ENCODE data around the gene SLC34A1.
"Not testable (repeated sequence)": the region's sequence is repeated elsewhere in the genome, so short reads cannot be mapped to it uniquely, and the experiment has no call there.

SLC34A1 gene

DNA sequence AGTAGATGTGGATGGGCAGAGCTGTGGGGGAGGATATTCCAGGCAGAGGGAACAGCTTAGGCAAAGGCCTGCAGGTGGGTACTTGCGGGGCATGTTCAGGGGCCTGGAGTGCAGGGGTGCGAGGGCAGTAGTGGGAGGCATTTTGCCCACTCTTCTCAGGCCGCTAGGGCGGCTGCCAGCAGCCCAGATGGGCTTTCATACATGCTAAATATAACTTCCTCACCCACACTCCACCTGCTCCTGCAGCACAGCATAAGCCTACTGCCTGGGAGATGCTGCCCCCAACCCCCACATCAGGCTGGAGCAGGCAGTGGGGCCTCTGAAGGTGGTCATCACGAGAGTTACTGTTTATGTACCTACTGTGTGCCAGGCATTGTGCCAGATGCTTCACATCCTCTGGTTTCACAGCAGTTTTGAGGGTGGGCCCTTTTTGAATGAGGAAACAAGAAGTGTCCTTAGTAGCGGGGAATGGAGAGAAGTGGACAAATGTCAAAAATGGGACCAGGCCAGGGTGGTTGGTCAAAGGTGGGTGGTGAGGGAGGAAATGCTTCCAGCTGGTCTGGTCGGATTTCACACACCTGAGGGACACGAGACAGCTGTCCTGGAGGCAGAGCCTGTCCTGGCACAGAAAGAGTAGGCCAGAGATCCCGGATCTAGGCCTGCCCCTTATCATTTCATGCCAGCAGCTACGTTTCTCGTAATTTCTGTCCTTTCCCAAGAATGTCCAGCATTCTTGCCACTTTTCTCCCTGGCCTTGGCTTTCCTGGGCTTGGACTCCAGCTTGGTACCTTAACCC is 14.4 kb upstream of the SLC34A1 start:
- no peak for DNase-seq

GRCh38 chr5:177370488-177371119 is 13.6 kb upstream of the SLC34A1 start:
- DNase-seq, result no peak

DNA sequence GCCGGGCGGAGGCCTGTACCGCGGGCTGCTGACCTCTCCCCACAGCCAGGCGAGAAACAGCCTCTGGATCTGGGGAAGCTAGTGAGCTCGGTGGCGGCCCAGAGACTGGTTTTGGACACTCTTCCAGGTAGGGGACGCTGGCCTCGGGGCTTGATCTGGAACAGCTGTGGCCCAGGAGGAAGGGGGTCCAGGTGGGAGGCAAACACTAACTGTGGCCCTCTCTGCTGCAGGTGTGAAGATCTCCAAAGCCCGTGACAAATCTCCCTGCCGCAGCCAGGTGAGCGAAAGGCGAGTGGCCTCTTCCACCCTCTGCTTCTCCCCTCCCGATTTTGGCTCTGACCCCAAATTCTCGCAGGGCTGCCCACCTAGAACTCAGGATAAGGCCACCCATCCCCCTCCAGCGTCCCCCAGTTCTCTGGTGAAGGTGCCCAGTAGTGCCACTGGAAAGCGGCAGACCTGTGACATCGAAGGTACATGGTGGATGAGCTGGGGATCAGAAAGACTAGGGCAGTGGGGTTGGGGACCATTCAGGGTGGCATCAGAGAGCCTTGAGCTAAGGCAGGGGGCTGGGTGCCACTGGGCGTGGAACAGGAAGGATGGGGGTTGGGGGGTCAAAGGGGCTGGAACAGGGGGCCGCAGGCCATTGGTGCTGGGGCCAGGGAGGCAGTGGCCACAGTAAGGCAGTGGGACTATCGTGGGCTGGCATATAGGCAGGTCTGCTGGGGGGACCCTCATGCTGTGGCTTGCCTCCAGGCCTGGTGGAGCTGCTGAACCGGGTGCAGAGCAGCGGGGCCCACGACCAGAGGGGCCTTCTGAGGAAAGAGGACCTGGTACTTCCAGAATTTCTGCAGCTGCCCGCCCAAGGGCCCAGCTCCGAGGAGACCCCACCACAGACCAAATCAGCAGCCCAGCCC is 12.9 kb upstream of the SLC34A1 start:
- no peak for DNase-seq

- DNase-seq, result no peak
These were observed 12.0 kb upstream of the SLC34A1 start for GRCh38 chr5:177372034-177372896.

DNA sequence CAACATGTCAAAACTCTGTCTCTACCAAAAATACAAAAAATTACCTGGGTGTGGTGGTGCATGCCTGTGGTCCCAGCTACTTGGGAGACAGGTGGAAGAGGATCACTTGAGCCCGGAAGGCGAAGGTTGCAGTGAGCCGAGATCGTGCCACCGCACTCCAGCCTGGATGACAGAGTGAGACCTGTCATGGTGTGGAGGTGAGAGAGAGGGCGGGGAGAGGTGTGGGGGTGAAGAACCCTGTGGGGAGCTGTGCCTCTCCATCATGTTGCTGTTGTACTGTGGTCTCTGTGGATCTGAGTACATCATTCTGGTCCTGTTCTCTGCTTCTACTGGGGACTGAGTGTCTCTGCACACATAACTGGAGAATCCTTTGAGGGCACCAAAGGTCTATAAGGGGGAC is 11.3 kb upstream of the SLC34A1 start:
- no peak for DNase-seq

GRCh38 chr5:177373806-177374205 is 10.4 kb upstream of the SLC34A1 start:
- no peak for DNase-seq

DNA sequence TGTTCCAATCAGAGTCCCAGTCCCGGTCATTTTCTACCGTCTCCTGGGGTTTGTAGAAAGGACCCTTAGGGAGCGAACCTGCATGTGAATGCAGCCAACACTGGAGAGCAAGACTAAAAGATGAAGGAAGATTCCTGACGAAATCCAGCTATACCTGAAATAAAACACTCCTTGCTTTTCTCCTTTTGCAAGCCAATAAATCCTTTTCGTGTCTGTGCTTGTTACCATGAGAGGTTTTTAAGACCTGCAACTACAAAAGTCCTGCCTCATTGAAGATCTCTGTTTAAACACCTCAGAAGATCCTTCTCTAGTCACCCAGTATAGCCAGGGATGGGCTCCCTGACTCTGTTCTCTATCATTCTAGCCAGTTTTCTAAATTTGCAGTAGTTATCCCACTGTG is 10.0 kb upstream of the SLC34A1 start:
- no peak for DNase-seq

DNA sequence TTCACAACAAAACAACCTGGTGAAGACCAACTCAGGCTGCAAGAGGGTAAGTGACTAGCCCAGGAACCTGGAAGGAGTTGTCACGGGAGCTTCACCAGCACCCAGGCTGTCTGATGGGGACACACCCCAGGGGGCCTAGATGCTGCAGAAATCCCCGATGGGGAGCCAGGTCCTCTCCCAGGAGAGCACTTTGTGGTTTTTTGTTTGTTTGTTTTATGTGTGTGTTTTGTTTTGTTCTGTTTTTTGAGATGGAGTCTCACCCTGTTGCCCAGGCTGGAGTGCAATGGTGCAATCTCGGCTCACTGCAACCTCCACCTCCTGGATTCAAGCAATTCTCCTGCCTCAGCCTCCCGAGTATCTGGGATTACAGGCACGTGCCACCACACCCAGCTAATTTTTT is 8.7 kb upstream of the SLC34A1 start:
- DNase-seq, result not testable (repeated sequence)

GRCh38 chr5:177376107-177376506 is 8.1 kb upstream of the SLC34A1 start:
- no peak for DNase-seq

DNA sequence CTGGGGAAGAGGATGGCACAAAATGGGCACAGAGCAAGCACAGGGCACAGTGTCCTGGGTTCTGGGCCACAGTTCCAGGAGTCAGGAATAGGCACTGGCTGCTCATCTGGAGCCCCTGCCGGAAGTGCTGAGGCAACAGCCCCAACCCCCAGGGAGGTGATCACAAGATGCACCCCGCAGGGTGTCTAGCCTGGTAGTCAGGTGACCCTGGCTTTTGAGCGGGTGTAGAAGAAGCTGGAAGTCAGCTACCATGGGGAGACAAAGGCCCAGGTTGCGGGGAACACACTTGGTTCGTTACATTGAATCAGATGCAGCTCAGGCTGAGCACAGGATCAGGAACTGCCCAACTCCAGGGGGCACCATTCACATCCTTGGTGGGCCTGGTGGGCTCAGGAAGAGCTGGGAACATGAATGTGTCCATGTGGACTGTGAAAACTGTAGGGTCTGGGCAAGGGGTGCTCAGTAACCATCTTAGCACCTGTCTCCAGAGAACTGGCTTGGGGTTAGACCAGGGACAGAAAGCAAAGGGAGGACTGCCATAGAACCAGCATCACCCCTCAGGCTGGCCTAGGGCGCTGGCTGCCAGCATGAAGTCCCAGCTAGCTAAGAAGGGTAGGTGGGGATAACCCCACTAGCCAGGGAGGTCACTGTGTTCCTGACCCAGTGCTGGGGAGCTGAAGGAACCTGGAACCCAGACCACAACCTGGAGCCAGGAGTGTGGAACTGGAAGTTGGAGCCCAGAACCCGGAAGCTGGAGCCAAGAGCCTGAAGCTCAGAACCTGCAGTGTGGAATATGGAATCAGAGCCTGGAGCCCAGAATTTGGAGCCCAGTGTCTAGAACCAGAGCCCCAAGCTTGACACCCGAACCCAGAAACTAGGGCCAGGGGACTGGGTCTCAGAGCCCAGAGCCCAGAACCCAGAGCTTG is 6.1 kb upstream of the SLC34A1 start:
- no peak for DNase-seq

- DNase-seq, result no peak
These were observed 5.0 kb upstream of the SLC34A1 start for GRCh38 chr5:177378884-177379883.

- no peak for DNase-seq
These were observed 3.5 kb upstream of the SLC34A1 start for GRCh38 chr5:177380805-177381126.

- no peak for DNase-seq
These were observed 1.7 kb upstream of the SLC34A1 start for GRCh38 chr5:177382423-177383029.

DNA sequence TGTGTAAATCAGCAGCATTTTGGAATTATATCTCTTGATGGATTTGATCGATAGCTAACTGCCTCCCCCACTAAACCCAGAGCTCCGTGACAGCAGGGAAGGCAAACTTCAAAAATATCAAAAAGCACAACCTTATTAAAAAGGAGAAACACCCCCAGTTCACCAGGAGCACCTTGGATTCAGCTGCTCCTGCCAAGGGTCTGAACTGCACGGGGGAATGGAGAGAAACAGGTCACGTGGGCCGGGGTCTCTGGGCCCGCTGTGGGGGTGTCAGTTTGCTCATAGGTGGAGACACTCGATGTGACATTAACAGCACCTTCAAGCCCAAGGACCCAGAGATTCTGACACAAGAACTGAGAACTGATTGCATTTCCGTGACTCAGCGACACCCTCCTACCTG is 1.1 kb upstream of the SLC34A1 start:
- DNase-seq, result no peak

GRCh38 chr5:177385720-177386119 is 1.5 kb downstream of the SLC34A1 start:
- no peak for DNase-seq

- DNase-seq, result no peak
These were observed 2.3 kb downstream of the SLC34A1 start for GRCh38 chr5:177386542-177386941.

DNA sequence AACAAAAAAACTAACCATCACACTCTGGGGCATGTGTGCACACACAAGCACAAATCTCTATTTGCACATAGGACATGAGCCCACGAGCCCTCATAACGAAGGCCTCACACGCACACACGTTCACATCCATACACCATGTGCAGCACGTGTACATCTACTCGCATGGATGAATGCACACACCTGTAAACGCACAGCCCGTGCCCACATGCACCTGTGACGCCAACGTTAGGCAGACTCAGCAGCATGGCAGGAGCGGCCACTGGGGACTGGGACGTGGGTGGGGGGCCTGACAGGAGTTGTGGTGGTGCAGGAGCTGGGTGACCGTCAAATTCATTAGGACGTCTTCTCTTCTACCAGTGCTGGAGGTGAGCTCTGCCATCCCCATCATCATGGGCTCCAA is 3.2 kb downstream of the SLC34A1 start:
- no peak for DNase-seq

DNA sequence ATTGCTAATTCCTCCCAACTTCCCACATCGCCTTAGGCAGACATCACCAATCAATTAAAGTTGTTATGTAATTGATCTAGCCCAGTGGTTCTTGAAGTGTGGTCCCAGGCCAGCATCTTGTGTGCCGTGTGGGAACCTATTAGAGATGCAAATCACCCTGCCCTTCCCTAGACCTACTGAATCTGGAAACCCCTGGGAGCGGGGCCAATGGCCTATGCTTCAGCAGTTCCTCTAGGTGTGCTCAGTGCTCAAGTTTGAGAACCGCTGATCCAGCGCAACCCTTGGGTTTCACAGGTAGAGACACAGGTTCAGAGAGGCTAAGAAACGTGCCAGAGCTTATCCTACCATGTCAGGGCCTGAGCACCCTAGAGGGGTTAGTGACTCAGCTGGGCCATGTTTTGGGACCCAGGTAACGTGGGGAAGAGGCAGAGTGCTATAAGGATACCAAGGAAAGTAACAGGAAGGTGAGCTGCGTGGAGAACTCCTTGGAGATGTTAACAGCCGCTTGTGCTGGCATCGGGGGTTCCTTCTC is 4.4 kb downstream of the SLC34A1 start:
- no peak for DNase-seq
